Brain pericyte (primary cell): ENCODE measurements around the gene COMMD9.

Source experiments
- DNase-seq: peaks from one replicate; pipeline ENCODE4 v3.0.0-alpha.2; 2012; ENCODE audit warnings: low read depth, low spot score

Gene COMMD9

DNA sequence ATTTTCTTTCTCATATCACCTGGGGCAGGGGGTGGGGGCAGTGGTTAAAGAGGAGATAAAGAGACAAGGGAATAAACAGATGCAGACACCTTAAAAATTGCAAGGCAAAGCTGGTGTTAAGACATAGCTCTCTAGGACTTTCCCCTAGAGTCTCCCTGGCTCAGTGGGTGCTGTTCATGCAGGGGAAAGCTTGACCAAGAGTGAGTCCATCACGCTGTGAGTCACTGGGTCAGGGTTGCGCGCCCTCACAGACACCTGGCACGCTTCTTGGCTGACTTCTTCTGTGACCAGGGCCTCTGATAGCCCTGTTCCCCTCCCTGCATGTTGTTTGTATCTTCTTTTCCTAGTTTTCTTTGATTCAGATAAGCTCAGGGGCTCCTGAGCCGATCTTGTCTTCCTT lies 31.9 kb downstream of the COMMD9 start:
- DNase-seq: no peak

DNA sequence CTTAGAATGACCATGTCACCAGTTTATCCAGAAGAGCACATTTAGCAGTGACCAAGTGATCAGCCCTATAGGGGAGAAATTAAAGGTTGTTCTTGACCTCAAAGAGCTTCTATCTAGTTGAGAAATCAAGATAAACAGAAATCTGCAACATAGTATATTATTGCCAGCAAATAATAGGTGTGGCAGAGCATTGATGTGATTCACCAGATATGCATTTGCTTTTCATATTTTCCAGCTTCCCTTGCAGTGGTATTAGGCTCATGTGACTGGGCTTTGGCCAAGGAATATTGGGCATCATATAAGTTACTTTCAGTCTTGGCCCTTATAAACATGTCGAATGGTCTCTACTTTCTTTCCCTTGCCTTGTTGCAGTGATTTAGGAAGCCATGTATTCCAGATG lies 34.5 kb downstream of the COMMD9 start:
- no peak for DNase-seq

DNA sequence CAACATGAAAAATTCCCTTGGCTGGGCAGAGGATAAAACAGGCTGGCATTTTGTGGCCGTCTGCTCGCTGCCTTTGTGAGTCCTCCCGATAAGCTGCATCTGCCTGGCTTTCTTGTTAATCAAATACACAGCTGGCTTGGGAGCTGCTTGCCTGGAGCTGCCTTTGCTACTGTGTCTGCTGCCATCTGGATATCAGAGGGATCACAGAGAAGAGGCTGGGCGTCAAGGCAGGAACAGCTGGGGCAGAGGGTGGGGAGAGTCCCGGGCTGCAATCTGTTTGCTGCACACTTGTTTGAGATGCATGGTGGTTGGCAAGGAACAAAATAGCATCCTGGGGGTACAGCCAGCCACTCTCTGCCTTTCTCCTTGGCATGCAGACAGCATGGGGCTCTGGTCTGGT lies 36.0 kb downstream of the COMMD9 start:
- DNase-seq: no peak

DNA sequence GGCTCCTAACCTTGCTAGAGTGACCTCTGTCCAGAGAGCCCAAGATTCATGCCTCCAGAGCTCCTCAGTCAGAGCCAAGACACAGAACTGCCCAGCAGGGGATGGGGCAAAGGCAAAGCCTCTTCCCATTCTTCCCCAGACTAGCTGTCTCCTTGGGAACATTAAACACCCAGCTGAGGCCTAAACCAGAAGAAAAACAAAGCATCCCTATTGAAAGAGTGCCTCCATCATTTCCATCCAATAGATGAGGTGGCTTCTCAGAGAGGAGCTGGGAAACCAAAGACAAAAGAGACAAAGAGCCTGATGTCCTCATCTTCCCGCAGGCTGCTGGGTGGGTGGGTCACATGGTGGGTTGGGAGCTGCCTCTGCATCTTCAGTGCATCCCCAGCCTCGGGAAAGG lies 37.4 kb downstream of the COMMD9 start:
- no peak for DNase-seq

DNA sequence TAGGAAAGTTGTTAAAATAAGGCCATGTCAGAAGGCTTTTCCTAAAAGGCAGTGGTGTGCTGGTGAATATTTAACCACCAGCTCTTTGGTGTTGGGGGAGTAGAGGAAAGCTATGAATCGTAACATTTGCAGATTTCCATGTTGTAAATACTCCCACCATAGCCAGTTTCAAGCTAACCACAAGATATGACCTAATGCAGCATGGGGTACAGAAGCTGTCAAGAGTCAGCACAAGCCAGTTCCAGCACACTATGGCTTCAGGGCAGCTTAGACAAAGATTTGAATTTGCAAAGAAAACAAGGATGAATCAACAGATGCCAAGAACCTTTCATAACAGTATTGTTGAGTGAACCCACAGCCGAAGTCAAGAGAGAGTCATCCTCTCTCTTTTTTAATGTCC lies 40.0 kb downstream of the COMMD9 start:
- DNase-seq: peak; percentile 81

DNA sequence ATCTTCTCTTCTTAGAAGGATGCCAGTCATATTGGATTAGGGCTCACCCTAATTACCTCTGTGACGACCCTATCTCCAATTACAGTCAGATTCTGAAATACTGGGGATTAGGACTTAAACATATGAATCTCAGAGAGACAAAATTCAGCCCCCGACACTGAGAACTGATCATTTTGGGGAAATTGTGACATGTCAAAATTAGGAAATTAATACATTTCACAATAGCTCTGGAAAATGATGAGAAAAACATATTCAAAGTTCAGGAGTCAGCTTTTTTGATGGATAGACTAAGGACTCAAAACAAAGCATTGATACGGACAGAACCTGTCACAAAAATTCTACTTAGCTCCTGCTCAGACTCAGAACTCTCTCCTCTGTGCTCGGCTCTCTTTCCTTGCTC lies 40.8 kb downstream of the COMMD9 start:
- DNase-seq: no peak

DNA sequence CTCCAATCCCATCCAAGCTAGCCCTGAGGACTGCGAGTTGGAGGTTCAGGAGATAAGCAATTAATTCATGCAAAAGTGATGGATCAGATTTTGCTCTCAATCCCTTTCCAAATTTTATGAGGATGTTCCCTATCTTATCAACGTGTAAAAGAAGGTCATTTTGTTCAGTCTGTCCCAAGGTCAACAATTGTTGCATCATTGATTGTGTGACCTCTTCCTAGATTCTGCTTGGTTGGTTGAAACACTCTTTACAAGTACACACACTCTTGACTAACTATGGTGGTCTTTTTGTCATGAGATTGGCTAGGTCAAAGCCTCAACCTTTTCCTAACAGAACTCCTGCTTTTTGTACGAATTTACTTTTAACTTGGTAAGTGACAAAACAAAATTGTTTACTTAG lies 41.7 kb downstream of the COMMD9 start:
- no peak for DNase-seq

DNA sequence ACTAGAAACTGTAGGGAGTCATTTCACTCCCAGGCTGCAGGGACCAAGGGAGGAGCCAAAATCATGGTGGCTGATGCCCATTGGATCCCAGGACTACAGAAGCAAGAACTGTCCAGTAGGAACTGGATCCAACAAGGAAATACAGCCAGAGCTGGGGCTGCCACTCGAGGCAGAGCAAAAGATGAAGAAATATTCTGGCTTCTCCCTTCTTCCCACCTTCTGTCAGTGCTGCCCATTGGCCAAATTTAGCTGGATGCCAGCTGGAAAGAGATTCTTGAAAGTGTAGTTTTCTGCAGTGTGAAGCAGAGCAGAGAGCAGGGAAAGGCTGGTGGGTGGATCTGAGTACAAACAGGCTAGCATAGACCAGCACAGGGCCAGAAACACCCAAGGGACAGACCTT lies 45.6 kb downstream of the COMMD9 start:
- DNase-seq: no peak

DNA sequence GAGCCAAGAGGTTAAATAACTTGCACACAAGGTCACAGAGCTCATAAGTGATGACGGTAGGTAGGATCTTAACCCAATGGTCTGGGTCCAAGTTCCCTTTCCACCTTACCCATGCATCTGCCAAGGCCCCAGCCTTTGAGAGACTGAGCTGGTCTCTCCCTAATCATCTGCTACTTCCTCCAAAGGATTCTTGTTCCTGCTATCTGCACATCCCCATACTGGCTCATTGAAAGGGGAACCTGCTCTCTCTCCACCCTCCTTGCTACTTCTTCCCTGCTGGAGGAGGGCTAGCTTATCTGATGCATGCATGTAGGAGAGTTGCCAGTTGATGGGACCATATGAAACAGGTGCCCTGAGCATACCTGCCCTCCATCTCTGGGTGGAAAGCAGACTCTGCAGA lies 47.7 kb downstream of the COMMD9 start:
- DNase-seq: no peak

DNA sequence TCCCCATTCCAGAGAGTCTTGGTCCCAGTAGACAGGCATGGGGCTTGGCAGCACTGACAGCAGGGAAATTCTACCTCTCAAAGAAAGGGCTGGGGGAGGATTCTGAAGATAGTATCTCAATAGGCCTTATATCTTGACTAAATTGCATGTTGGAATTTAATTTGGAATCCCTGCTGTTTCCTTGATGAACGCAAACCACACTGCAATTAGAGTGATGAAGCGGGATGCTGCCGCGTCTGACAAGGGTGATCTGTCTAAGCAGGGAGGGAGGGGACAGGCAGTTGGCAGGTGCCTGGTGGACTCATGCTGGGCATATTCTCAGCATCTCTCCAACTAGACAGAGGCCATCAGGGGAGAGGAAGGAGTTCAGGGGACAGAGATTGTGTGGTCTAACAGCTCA lies 48.4 kb downstream of the COMMD9 start:
- DNase-seq: no peak

DNA sequence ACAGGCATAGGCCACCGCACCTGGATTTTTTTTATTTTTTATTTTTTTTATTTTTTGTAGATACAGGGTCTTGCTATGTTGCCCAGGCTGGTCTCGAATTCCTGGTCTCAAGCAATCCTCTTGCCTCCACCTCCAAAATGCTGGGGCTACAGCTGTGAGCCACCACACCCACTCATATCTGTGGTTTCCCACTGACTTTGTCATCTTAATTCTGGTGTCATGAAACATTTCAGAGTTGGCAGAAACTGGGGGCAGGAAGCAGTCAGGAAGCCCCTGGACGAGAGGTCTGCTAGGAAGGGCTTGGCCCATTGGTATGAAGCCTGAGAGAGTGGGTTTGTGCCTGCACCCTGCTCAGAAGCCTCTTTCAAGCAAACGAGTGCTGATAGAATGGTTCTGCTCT lies 49.1 kb downstream of the COMMD9 start:
- DNase-seq: no peak

DNA sequence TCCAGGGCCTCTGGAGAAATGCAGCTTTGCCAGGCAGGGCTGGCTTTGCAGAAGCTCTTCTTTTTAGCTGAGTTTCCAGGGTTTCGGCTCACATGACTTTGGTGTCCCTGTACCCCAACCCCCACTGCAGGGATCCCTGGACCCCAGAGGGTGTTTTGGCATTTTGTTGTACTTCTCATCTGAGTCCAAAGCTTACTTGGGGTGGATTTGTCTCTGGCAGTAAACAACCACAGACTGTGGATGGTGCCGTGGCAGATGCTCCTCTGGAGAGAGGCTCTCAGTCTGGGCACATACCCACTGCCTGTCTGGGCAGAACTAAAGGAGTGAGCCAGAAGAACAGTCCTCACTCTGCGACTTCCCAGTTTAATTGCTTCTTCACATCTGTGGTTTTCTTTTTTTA lies 49.6 kb downstream of the COMMD9 start:
- DNase-seq: no peak

DNA sequence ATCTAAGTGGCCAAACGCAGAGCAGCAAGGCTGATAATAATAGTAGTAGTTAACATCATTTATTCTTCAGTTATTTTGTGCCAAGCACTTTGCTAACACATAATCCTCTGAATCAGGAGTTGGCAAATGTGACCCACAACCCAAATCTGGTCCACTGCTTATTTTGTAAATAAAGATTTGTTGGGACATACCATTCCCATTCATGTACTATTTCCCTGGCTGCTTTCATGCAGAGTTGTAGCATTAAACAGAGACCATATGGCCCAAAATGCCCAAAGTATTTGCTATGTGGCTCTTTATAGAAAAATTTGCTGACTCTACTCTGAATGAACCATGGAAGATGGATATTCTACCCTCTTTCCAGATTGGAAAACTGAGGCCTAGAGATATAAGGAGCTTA lies 50.3 kb downstream of the COMMD9 start:
- no peak for DNase-seq

DNA sequence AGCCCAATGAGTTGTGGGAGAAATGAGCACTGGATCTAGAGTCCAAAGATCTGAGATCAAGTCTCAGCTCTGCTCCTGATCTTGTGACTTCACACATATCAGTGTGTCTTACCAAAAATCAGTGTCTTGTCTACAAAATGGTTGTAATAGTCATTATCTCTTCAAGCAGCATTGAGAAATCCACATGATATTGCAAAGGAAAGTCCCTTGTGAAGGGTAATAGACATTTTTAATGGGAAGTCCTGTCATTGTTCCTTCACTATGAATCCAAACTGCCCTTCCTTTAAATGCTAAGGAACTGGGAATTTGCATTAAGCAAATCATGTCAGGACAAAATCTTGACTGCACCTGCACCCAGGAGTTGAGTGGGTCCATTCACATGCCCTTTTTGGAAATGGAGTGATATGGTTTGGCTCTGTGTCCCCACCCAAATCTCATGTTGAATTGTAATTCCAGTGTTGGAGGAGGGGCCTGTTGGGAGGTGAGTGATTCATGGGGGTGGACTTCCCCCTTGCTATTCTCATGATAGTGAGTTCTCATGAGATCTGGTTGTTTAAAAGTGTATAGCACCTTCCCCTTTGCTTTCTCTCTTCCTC lies 51.1 kb downstream of the COMMD9 start:
- no peak for DNase-seq

DNA sequence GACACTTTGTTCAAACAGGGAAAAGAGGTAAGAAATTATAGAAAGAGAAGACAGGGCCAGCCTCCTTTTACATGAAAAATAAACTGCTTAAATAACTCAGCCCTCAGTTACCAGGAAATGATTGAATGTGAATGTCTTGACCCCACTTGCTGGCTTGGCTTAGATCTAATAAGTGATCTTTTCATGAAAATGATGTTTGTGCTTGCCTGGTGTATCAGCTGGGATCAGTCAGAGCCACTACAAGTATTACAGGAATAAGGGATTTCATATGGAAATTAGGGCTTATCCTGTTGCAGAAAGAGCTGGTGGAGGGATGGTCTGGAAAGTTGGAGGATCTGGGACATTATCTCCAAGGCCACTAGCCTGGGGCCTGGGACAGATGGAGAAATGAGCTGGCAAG lies 51.8 kb downstream of the COMMD9 start:
- DNase-seq: no peak

DNA sequence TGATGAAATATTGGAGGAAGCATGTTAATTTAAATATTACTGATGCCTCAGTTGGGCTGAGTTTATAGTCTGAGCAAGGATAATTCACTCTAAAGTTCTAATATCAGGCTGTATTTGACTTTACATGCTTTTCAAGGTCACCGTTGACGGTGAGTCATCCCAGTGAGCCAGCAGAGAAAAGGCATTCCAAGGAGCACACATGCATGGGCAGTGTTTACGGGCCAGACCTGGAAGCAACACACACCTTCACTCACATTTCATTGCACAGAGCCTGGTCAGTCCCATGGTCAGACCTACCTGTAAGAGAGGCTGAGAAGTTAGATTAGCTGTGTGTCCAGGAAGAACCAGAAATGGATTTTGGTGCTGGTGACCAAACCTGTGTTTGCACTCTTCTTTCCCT lies 53.5 kb downstream of the COMMD9 start:
- DNase-seq: no peak

DNA sequence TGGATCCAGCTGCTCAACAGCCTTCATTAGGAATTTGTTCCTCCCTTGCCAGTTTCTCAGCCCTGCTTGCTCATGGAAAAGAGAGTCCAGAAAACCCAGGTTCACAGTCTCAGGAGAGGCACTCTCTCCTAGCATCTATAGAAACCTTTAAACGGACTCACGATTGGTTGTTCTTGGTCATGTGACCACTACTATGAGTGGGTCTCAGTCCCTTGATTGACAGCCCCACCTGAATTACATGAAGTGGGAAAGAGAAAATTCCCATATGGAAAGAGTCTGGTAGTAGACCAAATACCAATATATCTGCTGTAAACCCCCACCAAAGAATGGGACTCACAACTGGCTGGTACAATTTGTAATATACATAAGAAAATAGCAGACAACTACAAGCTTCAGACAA lies 54.4 kb downstream of the COMMD9 start:
- DNase-seq: no peak

DNA sequence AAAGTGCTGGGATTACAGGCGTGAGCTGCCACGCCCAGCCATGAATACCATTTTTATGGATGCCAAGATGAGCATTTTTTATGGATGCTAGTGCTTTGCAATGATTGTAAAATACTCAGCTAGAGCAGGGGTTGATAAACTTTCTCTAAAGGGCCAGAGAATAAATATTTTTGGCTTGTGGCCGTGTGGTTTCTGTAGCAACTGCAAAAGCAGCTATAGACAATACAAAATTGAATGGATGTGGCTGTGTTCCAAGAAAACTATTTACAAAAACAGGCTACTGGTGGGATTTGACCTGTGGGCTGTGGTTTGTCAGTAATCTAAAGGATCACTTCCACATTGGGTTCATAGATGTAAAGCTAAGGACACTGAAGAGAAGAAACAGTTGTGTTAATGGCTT lies 56.0 kb downstream of the COMMD9 start:
- DNase-seq: peak; percentile 78

DNA sequence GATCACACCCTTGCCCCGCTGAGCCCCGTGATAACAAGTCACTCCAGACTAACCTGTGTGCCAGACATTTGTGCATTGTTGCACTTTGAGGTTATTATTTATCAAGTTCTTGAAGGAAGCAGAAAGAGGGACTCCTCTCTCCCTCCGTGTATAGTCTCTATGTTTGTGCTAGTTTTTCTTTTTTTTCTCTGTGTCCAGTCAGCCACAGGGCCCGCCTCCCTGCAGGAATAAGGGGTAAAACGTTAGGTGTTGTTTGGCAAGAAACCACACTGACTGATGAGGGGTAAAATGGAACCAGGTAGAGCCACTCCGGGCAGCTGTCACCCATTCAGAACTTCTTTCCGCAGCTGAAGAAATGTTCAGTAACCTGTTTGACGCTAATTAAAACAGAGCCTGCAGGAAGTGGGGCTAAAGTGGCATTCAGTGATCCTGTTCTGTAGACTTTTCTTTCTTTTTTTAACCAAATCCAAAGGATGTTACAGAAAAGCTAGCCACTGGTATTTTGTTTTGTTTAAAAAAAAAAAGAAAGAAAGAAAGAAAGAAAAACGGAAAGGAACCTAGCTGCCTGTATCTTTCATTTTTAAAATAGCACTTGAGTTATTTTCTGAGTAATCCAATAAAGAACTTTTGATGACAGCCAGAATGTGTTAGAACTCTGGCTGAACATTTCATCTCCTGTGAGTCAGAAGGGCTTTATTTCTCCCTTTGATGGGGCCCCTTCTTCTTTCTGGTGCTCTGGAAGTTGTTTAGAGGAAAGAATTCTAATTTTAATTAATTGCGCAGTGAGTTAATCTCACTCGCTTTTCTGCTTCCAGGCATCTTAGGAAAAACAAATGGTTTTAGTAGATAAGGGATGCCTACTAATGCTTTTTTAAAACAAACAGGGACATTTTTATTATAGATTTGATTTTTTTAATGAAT lies 58.2 kb downstream of the COMMD9 start:
- no peak for DNase-seq

DNA sequence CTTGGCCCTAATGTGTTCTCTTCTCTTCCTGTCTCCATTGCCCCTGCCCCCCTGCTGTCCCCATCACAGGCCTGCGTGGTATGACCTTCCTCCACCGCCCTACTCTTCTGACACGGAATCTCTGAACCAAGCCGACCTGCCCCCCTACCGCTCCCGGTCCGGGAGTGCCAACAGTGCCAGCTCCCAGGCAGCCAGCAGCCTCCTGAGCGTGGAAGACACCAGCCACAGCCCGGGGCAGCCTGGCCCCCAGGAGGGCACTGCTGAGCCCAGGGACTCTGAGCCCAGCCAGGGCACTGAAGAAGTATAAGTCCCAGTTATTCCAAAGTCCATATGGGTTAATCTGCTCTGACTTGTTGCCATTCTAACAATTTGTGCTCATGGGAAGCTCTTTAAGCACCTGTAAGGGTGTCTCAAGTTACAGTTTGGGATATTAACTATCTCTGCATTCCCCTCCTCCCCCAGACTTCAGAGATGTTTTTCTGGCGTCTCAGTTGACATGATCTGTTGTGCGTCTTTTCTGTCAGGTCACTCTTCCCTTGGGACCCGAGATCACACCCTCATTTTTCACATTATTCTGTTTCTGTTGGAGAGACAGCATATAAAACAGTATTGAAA lies 60.0 kb downstream of the COMMD9 start:
- no peak for DNase-seq

DNA sequence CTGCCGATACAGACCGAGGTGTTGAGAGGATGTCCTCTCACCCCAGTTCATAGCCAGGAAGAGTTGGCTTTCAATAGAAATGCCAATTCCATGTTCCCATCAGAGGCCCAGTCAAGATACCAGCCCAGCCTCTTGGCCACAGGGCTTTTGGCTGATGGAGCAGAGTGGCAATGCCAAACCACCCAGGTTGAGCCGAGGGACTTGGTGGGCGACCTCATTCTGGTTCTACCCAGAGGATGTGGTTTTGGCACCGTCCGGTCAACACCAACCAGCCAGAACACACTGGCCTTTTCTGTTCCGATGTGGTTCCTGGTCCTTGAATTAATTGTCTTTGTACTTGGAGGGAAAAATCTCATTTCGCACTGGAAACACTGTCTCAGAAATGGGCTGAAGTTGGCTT lies 60.5 kb downstream of the COMMD9 start:
- no peak for DNase-seq

DNA sequence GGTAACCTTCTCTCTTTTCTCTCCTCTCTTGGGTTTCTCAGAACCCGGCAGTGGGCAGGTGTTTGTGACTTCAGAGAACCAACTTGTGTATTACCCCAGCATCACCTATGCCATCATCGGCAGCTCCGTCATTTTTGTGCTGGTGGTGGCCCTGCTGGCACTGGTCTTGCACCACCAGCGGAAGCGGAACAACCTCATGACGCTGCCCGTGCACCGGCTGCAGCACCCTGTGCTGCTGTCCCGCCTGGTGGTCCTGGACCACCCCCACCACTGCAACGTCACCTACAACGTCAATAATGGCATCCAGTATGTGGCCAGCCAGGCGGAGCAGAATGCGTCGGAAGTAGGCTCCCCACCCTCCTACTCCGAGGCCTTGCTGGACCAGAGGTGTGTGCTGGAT lies 62.2 kb downstream of the COMMD9 start:
- no peak for DNase-seq
